MCF 10A (cell line): ENCODE measurements around the gene SETD3. TPM values are rescaled to one million over a fixed set of nuclear protein-coding genes. Genes with fewer than 3 reads are reported as not detected.

Experiments used
- BruUV-seq: library from RNA; stranded (reverse); fragments of 400-500 nt; replicated peaks from 2 replicates; lab custom pipeline; 2021; lab: Mats Ljungman, UMichigan
- CTCF ChIA-PET: fragments of 300-600 bp; sonication (Branson Sonifier 250); formaldehyde crosslinking; extraction: SDS; loops from one replicate; lab custom pipeline; 2021; ENCODE audit warnings: antibody characterized with exemption, inconsistent platforms; lab: Yijun Ruan, JAX
- POLR2A ChIA-PET: fragments of 300-600, 350-650 bp; sonication (Branson Sonifier 250); formaldehyde crosslinking; extraction: SDS; loops from one replicate; lab custom pipeline; 2020; ENCODE audit warnings: antibody characterized with exemption, inconsistent platforms; lab: Yijun Ruan, JAX
- DNase-seq: peaks from one replicate; pipeline ENCODE4 v3.0.0-alpha.2; 2018; ENCODE audit not compliant: unreplicated experiment
- H3K27ac Mint-ChIP-seq: one replicate; pipeline ENCODE4 v1.8.0; 2022; ENCODE audit warnings: mild to moderate bottlenecking, low read depth, mixed read lengths; ENCODE audit not compliant: unreplicated experiment
- H3K27me3 Mint-ChIP-seq: one replicate; pipeline ENCODE4 v1.8.0; 2022; ENCODE audit warnings: mixed read lengths; ENCODE audit not compliant: insufficient read depth, unreplicated experiment
- H3K36me3 Mint-ChIP-seq: one replicate; pipeline ENCODE4 v1.8.0; 2022; ENCODE audit warnings: mild to moderate bottlenecking, moderate library complexity, mixed read lengths; ENCODE audit not compliant: insufficient read depth, unreplicated experiment
- H3K4me1 Mint-ChIP-seq: one replicate; pipeline ENCODE4 v1.8.0; 2022; ENCODE audit warnings: mixed read lengths; ENCODE audit not compliant: insufficient read depth, unreplicated experiment
- H3K4me3 Mint-ChIP-seq: one replicate; pipeline ENCODE4 v1.8.0; 2022; ENCODE audit warnings: mild to moderate bottlenecking, moderate library complexity, mixed read lengths; ENCODE audit not compliant: unreplicated experiment
- H3K9me3 Mint-ChIP-seq: one replicate; pipeline ENCODE4 v1.8.0; 2022; ENCODE audit warnings: mixed read lengths; ENCODE audit not compliant: unreplicated experiment
- CTCF ChIP-seq: fragments of 200-600 bp; IDR thresholded peaks from one replicate; pipeline ENCODE4 v1.8.0; 2022; ENCODE audit warnings: antibody characterized with exemption, mild to moderate bottlenecking; ENCODE audit not compliant: unreplicated experiment
- intact Hi-C: fragments of 100-400 bp; cut with micrococcal nuclease; formaldehyde crosslinking; loops from 2 replicates; pipeline ENCODE4 v1.14.1; 2022
- total RNA-seq: library from RNA; stranded (reverse); gene quantifications from 2 replicates; pipeline ENCODE4 v1.2.3, GENCODE V29; 2022

The SETD3 gene
- total RNA-seq, 1 experiment from 2014 or later, result 50.6 TPM

- no peak overlapping the region for H3K27ac Mint-ChIP-seq
- H3K27me3 Mint-ChIP-seq, result peaks cover 20% of the 10 kb centered on the region
- CTCF ChIA-PET, result interaction anchor here (0.7 to 5.2 kb wide), 3 partner anchors 11 to 273 kb away, joined by 3 to 29 read pairs (median 8); no protein-coding TSS in a partner anchor
- no peak for TF ChIP-seq CTCF
- H3K4me3 Mint-ChIP-seq, result no peak overlapping the region
- no TSS peak for BruUV-seq
- intact Hi-C loops, result no loop called here
- DNase-seq, result no peak
- H3K9me3 Mint-ChIP-seq, result no peaks in the 10 kb centered on the region
- peaks cover 30% of the 10 kb centered on the region for H3K4me1 Mint-ChIP-seq
- H3K36me3 Mint-ChIP-seq, result no peaks in the 10 kb centered on the region
- POLR2A ChIA-PET, result interaction anchor here (0.6 to 1.0 kb wide), 3 partner anchors 10 to 17 kb away, joined by 3 to 4 read pairs (median 3); no protein-coding TSS in a partner anchor
These were observed 98.6 kb downstream of the SETD3 start for GRCh38 chr14:99382071-99382470.

- intact Hi-C loops, result no loop called here
- no peak overlapping the region for H3K27ac Mint-ChIP-seq
- no peaks in the 10 kb centered on the region for H3K9me3 Mint-ChIP-seq
- no peak for TF ChIP-seq CTCF
- ChIA-PET CTCF (interaction anchor here (0.7 to 5.2 kb wide), 3 partner anchors 11 to 273 kb away, joined by 3 to 29 read pairs (median 8); no protein-coding TSS in a partner anchor), POLR2A (interaction anchor here (1.0 kb wide), 1 partner anchor 11 kb away, joined by 3 read pairs; no protein-coding TSS in a partner anchor)
- BruUV-seq, result no TSS peak
- H3K4me3 Mint-ChIP-seq, result no peak overlapping the region
- peaks cover 16% of the 10 kb centered on the region for H3K27me3 Mint-ChIP-seq
- H3K4me1 Mint-ChIP-seq, result peaks cover 28% of the 10 kb centered on the region
- DNase-seq, result no peak
- no peaks in the 10 kb centered on the region for H3K36me3 Mint-ChIP-seq
These were observed 99.0 kb downstream of the SETD3 start for GRCh38 chr14:99381688-99382060.

GRCh38 chr14:99380991-99381687 is 99.5 kb downstream of the SETD3 start:
- Mint-ChIP-seq H3K4me1 (peaks cover 28% of the 10 kb centered on the region), H3K9me3 (no peaks in the 10 kb centered on the region), H3K36me3 (no peaks in the 10 kb centered on the region), H3K4me3 (no peak overlapping the region), H3K27me3 (peaks cover 11% of the 10 kb centered on the region), H3K27ac (no peak overlapping the region)
- CTCF ChIA-PET, result interaction anchor here (0.6 to 5.2 kb wide), 5 partner anchors 8 to 415 kb away, joined by 3 to 29 read pairs (median 8); no protein-coding TSS in a partner anchor
- no peak for DNase-seq
- POLR2A ChIA-PET, result interaction anchor here (0.7 kb wide), 1 partner anchor 15 kb away, joined by 3 read pairs; no protein-coding TSS in a partner anchor
- intact Hi-C loops, result no loop called here
- no TSS peak for BruUV-seq
- TF ChIP-seq CTCF, result no peak

- no peak overlapping the region for H3K4me3 Mint-ChIP-seq
- CTCF ChIA-PET, result interaction anchor here (0.6 to 5.2 kb wide), 5 partner anchors 9 to 1243 kb away, joined by 3 to 29 read pairs (median 4); no protein-coding TSS in a partner anchor
- H3K27me3 Mint-ChIP-seq, result peaks cover 11% of the 10 kb centered on the region
- DNase-seq, result no peak
- POLR2A ChIA-PET, result interaction anchor here (0.7 kb wide), 1 partner anchor 14 kb away, joined by 3 read pairs; no protein-coding TSS in a partner anchor
- H3K9me3 Mint-ChIP-seq, result no peaks in the 10 kb centered on the region
- H3K36me3 Mint-ChIP-seq, result no peaks in the 10 kb centered on the region
- no peak overlapping the region for H3K27ac Mint-ChIP-seq
- intact Hi-C loops, result no loop called here
- H3K4me1 Mint-ChIP-seq, result peaks cover 28% of the 10 kb centered on the region
- no peak for TF ChIP-seq CTCF
- BruUV-seq, result no TSS peak
These were observed 100.3 kb downstream of the SETD3 start for GRCh38 chr14:99380402-99380801.
